Measurements from ENCODE around the gene RCCD1.
"Not testable (repeated sequence)": the region's sequence is repeated elsewhere in the genome, so short reads cannot be mapped to it uniquely, and the experiment has no call there.

DNA sequence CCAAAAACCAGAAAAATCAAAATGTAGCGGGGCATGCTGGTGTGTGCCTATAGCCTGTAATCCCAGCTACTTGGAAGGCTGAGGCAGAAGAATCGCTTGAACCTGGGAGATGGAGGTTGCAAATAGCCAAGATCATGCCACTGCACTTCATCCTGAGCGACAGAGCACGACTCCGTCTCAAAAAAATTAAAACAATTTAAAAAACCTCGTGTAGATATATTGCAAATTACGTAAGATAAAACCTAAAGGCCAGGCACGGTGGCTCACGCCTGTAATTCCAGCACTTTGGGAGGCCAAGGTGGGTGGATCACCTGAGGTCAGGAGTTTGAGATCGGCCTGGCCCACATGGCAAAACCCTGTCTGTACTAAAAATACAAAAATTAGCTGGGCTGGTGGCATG is 27.9 kb upstream of the RCCD1 start:
- TF ChIP-seq, protein P1, sequence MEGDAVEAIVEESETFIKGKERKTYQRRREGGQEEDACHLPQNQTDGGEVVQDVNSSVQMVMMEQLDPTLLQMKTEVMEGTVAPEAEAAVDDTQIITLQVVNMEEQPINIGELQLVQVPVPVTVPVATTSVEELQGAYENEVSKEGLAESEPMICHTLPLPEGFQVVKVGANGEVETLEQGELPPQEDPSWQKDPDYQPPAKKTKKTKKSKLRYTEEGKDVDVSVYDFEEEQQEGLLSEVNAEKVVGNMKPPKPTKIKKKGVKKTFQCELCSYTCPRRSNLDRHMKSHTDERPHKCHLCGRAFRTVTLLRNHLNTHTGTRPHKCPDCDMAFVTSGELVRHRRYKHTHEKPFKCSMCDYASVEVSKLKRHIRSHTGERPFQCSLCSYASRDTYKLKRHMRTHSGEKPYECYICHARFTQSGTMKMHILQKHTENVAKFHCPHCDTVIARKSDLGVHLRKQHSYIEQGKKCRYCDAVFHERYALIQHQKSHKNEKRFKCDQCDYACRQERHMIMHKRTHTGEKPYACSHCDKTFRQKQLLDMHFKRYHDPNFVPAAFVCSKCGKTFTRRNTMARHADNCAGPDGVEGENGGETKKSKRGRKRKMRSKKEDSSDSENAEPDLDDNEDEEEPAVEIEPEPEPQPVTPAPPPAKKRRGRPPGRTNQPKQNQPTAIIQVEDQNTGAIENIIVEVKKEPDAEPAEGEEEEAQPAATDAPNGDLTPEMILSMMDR (IDR thresholded peaks at IDR 0.05) = not testable (repeated sequence)
- not testable (repeated sequence) for TF ChIP-seq EZH2phosphoT487 (IDR thresholded peaks at IDR 0.05)

Data from neural progenitor cell (in vitro differentiated cells).